ENCODE results near the gene GATAD1.
"Not testable (repeated sequence)": the region's sequence is repeated elsewhere in the genome, so short reads cannot be mapped to it uniquely, and the experiment has no call there.

GATAD1 gene

GRCh38 chr7:92447345-92448204 is at the start of gene GATAD1:
TSS of gene GATAD1 (plus strand) at chr7:92447482. CDS start at chr7:92447730, 248 bp downstream.
- DNase-seq: peak; percentile 91

- no peak for DNase-seq
Observed at GRCh38 chr7:92397542-92397941, 49.7 kb upstream of the GATAD1 start.

GRCh38 chr7:92400013-92400412 is 47.3 kb upstream of the GATAD1 start:
- DNase-seq: no peak

- DNase-seq: no peak
Observed at GRCh38 chr7:92402920-92403759, 44.1 kb upstream of the GATAD1 start.

GRCh38 chr7:92403760-92404074 is 43.6 kb upstream of the GATAD1 start:
- DNase-seq: no peak

GRCh38 chr7:92404170-92404614 is 43.1 kb upstream of the GATAD1 start:
- no peak for DNase-seq

GRCh38 chr7:92409357-92409756 is 37.9 kb upstream of the GATAD1 start:
- DNase-seq: no peak

- not testable (repeated sequence) for DNase-seq
Observed at GRCh38 chr7:92410162-92410561, 37.1 kb upstream of the GATAD1 start.

- no peak for DNase-seq
Observed at GRCh38 chr7:92412745-92413144, 34.5 kb upstream of the GATAD1 start.

- DNase-seq: no peak
Observed at GRCh38 chr7:92413550-92413949, 33.7 kb upstream of the GATAD1 start.

GRCh38 chr7:92415225-92415624 is 32.1 kb upstream of the GATAD1 start:
- DNase-seq: no peak

- DNase-seq: no peak
Observed at GRCh38 chr7:92417913-92418312, 29.4 kb upstream of the GATAD1 start.

- DNase-seq: no peak
Observed at GRCh38 chr7:92421676-92422435, 25.4 kb upstream of the GATAD1 start.

- no peak for DNase-seq
Observed at GRCh38 chr7:92422926-92423325, 24.4 kb upstream of the GATAD1 start.

GRCh38 chr7:92423710-92424131 is 23.6 kb upstream of the GATAD1 start:
- no peak for DNase-seq

- DNase-seq: no peak
Observed at GRCh38 chr7:92425311-92425947, 21.9 kb upstream of the GATAD1 start.

GRCh38 chr7:92427193-92427592 is 20.1 kb upstream of the GATAD1 start:
- no peak for DNase-seq

- DNase-seq: peak; percentile 24
Observed at GRCh38 chr7:92432299-92432946, 14.9 kb upstream of the GATAD1 start.

- peak; percentile 17 for DNase-seq
Observed at GRCh38 chr7:92433019-92433418, 14.3 kb upstream of the GATAD1 start.

GRCh38 chr7:92435542-92435941 is 11.7 kb upstream of the GATAD1 start:
- no peak for DNase-seq

- DNase-seq: no peak
Observed at GRCh38 chr7:92436612-92437445, 10.5 kb upstream of the GATAD1 start.

Data from activated CD8-positive, alpha-beta memory T cell treated with anti-CD3 and anti-CD28 coated beads for 24 hours (primary cell).